ENCODE data around the gene MEGF10.
"Not testable (repeated sequence)": the region's sequence is repeated elsewhere in the genome, so short reads cannot be mapped to it uniquely, and the experiment has no call there.

Gene MEGF10

DNA sequence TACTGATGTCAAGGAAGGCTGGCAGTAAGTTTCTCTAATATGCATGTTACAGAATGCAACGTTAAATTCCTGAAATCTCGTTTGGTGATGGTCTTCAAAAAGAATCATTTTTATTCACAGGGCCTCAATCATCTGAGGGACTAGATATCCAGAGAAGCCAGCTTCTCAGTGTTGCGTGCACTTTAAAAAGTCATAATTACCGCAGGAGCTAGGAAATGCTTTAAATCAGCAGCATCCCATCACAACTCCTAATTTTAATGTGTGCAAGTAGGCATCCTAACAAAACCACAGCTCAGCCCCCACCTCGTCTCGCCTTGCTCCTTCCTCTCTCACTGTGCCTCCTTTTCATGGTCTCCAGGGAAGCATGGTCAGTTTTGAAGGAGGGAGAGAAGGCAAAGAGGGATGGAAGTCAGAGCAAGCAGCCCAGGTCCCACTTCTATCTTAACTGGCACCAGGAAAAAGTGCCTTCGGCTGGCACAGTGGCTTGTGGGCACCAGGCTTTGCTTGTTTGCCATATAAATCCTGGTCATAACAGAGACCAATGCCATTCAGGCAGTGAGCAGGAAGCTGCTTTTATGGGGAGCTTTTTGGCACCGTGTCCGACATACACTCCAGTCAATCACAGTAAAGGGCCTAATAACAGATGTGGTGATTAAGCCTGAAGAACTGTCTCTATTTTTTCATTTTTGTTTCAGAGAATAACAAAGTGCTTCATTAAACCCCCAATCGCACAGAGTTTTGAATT is 21.4 kb downstream of the MEGF10 start:
- H3K27ac ChIP-seq (ENCODE audit: low read depth, low read length), result no peak overlapping the region
- H3K27me3 ChIP-seq (ENCODE audit: control insufficient read depth, insufficient read depth, low read length), result no peaks in the 10 kb centered on the region
- no peak overlapping the region for H3K4me3 ChIP-seq (ENCODE audit: low read depth, low read length)
- H3K9ac ChIP-seq (ENCODE audit: low read length), result no peak overlapping the region
- H3K4me1 ChIP-seq (ENCODE audit: control insufficient read depth, insufficient read depth, low read length), result peaks cover 21% of the 10 kb centered on the region; the same call in 1 of the 2 replicates
- H3K9me3 ChIP-seq (ENCODE audit: control insufficient read depth, insufficient read depth, low read depth, low read length), result no peaks in the 10 kb centered on the region
- no peaks in the 10 kb centered on the region for H3K36me3 ChIP-seq (ENCODE audit: control insufficient read depth, insufficient read depth, low read length)

DNA sequence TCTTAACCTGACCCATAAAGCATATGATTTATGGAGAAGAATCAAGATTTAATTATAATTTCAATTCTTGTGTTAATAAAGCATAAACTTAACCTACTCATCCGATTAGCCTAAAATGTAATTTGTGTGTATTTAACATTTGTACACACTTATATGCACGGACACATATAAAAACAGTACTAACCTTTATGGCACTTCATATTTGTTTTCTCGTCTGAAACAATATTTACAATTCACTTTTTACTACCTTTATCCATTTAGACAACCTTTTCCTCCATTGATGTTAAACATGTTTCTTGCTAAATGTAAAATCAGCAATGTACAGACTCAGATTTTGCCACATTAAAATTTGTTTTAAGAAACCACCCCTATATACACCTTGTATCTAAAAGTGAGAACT is 22.8 kb downstream of the MEGF10 start:
- Histone ChIP-seq H3K27ac (ENCODE audit: low read depth, low read length) (no peak overlapping the region), H3K4me3 (ENCODE audit: low read depth, low read length) (no peak overlapping the region), H3K9ac (ENCODE audit: low read length) (no peak overlapping the region)

DNA sequence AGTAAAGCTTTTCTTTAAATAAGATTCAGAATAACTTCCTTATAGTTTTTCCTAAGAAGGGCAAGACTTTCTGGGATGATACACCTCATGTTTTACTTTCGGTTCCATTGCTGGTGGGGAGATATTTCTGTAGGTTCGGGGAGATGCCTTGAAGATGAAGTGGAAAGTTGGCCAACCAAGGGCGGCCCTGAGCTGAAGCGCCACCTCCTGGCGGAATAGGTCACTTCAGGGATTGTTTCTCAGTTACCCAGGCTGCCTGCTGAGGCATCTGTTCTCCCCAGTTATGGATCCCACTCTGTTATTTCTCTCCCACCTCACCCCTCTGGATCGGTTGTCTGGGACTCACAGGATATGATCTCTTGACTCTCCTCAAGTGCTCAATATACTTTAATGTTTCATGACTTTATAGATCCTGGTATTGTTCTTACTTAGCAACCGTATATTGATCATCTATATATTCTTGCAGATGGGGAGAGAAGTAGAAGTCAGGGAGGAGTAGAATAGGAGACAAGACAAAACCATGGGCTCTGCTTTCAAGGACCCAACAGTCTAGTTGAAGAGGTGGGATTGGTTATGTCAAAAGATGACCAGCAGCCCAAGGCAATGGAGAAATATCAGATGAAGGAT is 23.4 kb downstream of the MEGF10 start:
- H3K36me3 ChIP-seq (ENCODE audit: control insufficient read depth, insufficient read depth, low read length), result no peaks in the 10 kb centered on the region
- H3K4me1 ChIP-seq (ENCODE audit: control insufficient read depth, insufficient read depth, low read length), result peaks cover 13% of the 10 kb centered on the region; the same call in 1 of the 2 replicates
- H3K27ac ChIP-seq (ENCODE audit: low read depth, low read length), result no peak overlapping the region

More for the DNA sequence above, 22.8 kb downstream of the MEGF10 start:
- Histone ChIP-seq H3K9me3 (ENCODE audit: control insufficient read depth, insufficient read depth, low read depth, low read length) (no peaks in the 10 kb centered on the region), H3K36me3 (ENCODE audit: control insufficient read depth, insufficient read depth, low read length) (no peaks in the 10 kb centered on the region), H3K27me3 (ENCODE audit: control insufficient read depth, insufficient read depth, low read length) (no peaks in the 10 kb centered on the region), H3K4me1 (ENCODE audit: control insufficient read depth, insufficient read depth, low read length) (peaks cover 14% of the 10 kb centered on the region; the same call in 1 of the 2 replicates)

DNA sequence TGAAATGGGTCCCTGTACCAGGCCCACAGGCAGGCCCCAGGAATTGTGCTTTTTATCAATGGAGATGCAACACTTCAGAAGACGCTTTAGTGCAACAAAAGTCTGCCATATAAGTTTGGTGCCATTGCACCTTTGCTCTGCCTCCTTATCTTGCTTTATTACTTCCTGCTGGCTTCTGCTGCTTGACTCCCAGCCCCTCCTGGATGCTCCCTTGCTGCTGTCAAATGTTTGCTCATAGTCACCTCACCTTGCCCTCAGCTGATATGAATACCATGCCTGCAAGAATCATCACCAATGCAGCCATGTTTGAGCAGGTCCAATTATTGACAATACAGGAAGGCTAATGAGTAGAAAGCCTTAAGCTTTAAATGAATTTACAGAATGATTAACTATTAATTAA is 25.4 kb downstream of the MEGF10 start:
- H3K4me1 ChIP-seq (ENCODE audit: control insufficient read depth, insufficient read depth, low read length), result peaks cover 20% of the 10 kb centered on the region
- H3K36me3 ChIP-seq (ENCODE audit: control insufficient read depth, insufficient read depth, low read length), result no peaks in the 10 kb centered on the region
- no peak overlapping the region for H3K4me3 ChIP-seq (ENCODE audit: low read depth, low read length)
- no peak overlapping the region for H3K27ac ChIP-seq (ENCODE audit: low read depth, low read length)
- no peak overlapping the region for H3K9ac ChIP-seq (ENCODE audit: low read length)
- H3K9me3 ChIP-seq (ENCODE audit: control insufficient read depth, insufficient read depth, low read depth, low read length), result no peaks in the 10 kb centered on the region
- H3K27me3 ChIP-seq (ENCODE audit: control insufficient read depth, insufficient read depth, low read length), result no peaks in the 10 kb centered on the region

More for the DNA sequence above, 23.4 kb downstream of the MEGF10 start:
- H3K9ac ChIP-seq (ENCODE audit: low read length), result no peak overlapping the region
- no peak overlapping the region for H3K4me3 ChIP-seq (ENCODE audit: low read depth, low read length)
- no peaks in the 10 kb centered on the region for H3K9me3 ChIP-seq (ENCODE audit: control insufficient read depth, insufficient read depth, low read depth, low read length)
- no peaks in the 10 kb centered on the region for H3K27me3 ChIP-seq (ENCODE audit: control insufficient read depth, insufficient read depth, low read length)

DNA sequence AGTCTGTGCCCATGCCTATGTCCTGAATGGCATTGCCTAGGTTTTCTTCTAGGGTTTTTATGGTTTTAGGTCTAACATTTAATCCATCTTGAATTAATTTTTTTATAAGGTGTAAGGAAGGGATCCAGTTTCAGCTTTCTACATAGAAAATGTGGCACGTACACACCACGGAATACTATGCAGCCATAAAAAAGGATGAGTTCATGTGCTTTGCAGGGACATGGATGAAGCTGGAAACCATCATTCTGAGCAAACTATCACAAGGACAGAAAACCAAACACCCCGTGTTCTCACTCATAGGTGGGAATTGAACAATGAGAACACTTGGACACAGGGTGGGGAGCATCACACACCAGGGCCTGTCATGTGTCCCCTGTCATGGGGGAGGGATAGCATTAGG is 26.8 kb downstream of the MEGF10 start:
- H3K4me1 ChIP-seq (ENCODE audit: control insufficient read depth, insufficient read depth, low read length), result peaks cover 17% of the 10 kb centered on the region

DNA sequence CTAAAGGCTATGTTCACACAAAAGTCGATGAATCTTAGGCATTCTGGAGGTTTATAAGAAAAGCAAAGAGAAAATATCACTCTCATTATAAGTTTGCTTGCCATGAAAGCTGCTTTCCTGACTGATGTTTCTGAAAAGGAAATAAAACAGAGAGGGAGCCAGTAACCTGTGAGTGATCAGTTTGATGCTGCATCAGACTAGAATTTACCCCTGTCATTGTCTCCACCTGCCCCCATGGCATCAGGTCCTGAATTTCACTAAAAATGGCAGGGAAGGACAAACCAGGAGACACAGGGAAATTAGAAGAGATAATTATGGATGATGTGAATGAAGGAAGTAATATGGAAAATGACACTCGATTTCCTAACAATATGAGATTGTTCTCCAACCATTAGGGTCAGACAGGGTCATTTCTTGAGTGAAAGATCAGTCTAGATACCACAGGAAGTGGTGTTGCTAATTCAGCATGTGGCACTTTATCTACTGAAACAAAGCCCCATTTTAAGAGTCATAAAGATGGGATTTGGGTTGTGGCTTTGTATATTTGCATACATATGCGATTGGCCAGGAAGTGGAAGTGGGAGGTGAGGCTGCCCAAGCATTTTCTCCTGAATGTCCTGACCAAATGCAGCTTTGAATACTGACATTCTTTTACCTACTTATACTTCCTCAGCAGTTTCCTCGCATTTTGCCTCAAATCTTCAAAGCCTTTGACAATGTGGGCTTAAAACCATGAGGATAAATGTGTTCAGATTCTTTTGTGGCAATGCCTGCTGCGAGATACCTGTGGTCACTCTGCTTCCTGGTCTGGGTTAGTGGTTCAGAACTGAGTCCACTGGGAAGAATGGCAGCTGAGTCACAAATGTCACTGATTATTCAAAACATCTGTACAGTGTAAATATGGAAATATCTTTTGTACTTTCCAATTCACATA is 29.7 kb downstream of the MEGF10 start:
- H3K4me1 ChIP-seq (ENCODE audit: control insufficient read depth, insufficient read depth, low read length), result peaks cover 20% of the 10 kb centered on the region

More for the DNA sequence above, 26.8 kb downstream of the MEGF10 start:
- H3K9ac ChIP-seq (ENCODE audit: low read length); H3K4me3 ChIP-seq (ENCODE audit: low read depth, low read length); H3K27me3 ChIP-seq (ENCODE audit: control insufficient read depth, insufficient read depth, low read length); H3K9me3 ChIP-seq (ENCODE audit: control insufficient read depth, insufficient read depth, low read depth, low read length); H3K27ac ChIP-seq (ENCODE audit: low read depth, low read length); H3K36me3 ChIP-seq (ENCODE audit: control insufficient read depth, insufficient read depth, low read length): not testable (repeated sequence)

DNA sequence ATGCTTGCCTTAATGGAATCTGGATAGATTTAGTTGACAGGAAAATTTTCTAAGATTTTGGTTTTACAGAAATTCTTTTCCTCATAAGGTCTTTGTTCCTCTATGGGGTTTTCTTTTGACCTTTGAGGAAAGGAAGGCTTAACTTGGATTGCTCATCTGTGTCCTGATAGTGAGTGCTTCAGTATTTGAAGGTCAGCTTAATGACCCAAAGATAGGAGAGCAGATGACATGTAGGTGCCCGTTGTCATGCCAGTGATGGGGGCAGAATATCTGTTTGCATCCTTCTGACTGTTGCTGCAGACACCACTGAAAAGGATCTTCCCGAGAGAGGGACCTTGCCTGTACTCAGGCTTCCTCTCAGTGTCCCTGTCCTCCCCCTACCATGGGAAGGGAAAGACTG is 30.9 kb downstream of the MEGF10 start:
- H3K27ac ChIP-seq (ENCODE audit: low read depth, low read length), result no peak overlapping the region
- no peaks in the 10 kb centered on the region for H3K27me3 ChIP-seq (ENCODE audit: control insufficient read depth, insufficient read depth, low read length)

More for the DNA sequence above, 29.7 kb downstream of the MEGF10 start:
- no peak overlapping the region for H3K9ac ChIP-seq (ENCODE audit: low read length)
- no peak overlapping the region for H3K27ac ChIP-seq (ENCODE audit: low read depth, low read length)
- H3K27me3 ChIP-seq (ENCODE audit: control insufficient read depth, insufficient read depth, low read length), result no peaks in the 10 kb centered on the region
- H3K9me3 ChIP-seq (ENCODE audit: control insufficient read depth, insufficient read depth, low read depth, low read length), result no peaks in the 10 kb centered on the region
- no peak overlapping the region for H3K4me3 ChIP-seq (ENCODE audit: low read depth, low read length)
- no peaks in the 10 kb centered on the region for H3K36me3 ChIP-seq (ENCODE audit: control insufficient read depth, insufficient read depth, low read length)

DNA sequence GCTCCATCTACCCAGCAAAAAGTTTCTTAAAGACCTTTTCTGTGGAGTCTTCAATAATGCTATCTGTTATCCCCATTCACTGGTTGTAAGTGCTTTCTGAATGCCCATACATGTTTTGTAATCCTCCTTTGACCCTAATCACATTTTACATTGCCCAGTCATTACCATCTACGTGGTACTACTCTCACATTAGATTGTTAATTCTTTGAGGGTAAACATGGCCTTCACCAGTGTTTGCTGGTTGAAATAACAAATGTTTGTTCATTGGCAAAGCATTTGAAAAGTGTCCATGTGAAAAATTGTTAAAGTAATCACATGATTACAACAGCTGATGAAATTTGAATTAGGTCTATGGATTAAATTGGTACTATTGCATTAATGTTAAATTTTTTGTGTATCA is 31.8 kb downstream of the MEGF10 start:
- no peak overlapping the region for H3K27ac ChIP-seq (ENCODE audit: low read depth, low read length)
- no peaks in the 10 kb centered on the region for H3K27me3 ChIP-seq (ENCODE audit: control insufficient read depth, insufficient read depth, low read length)
- peaks cover 35% of the 10 kb centered on the region for H3K4me1 ChIP-seq (ENCODE audit: control insufficient read depth, insufficient read depth, low read length)
- H3K9me3 ChIP-seq (ENCODE audit: control insufficient read depth, insufficient read depth, low read depth, low read length), result no peaks in the 10 kb centered on the region
- H3K36me3 ChIP-seq (ENCODE audit: control insufficient read depth, insufficient read depth, low read length), result no peaks in the 10 kb centered on the region
- no peak overlapping the region for H3K4me3 ChIP-seq (ENCODE audit: low read depth, low read length)
- H3K9ac ChIP-seq (ENCODE audit: low read length), result no peak overlapping the region

More for the DNA sequence above, 30.9 kb downstream of the MEGF10 start:
- H3K9ac ChIP-seq (ENCODE audit: low read length), result no peak overlapping the region
- no peak overlapping the region for H3K4me3 ChIP-seq (ENCODE audit: low read depth, low read length)
- H3K36me3 ChIP-seq (ENCODE audit: control insufficient read depth, insufficient read depth, low read length), result no peaks in the 10 kb centered on the region
- no peaks in the 10 kb centered on the region for H3K9me3 ChIP-seq (ENCODE audit: control insufficient read depth, insufficient read depth, low read depth, low read length)
- peaks cover 26% of the 10 kb centered on the region for H3K4me1 ChIP-seq (ENCODE audit: control insufficient read depth, insufficient read depth, low read length)

DNA sequence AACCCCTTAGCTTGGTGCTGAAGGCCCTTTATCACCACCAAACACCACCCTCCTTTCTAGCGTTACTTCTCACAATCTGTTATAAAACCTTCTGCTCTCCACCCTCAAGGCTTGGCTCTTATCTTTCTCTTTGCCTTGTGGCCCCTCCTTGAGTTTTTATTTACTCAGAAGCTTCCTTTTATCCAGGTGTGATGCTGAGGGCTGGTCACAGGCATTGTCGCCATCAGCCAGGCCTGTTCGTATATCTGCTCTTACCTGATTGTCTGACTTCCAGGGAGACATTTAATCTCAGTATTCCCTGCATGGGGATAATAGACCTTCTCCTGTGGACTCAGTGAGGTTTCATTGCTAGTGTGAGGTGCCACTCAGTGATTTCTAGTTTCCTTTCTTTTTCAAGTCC is 34.2 kb downstream of the MEGF10 start:
- Histone ChIP-seq H3K27ac (ENCODE audit: low read depth, low read length) (no peak overlapping the region), H3K9me3 (ENCODE audit: control insufficient read depth, insufficient read depth, low read depth, low read length) (no peaks in the 10 kb centered on the region), H3K36me3 (ENCODE audit: control insufficient read depth, insufficient read depth, low read length) (no peaks in the 10 kb centered on the region), H3K4me1 (ENCODE audit: control insufficient read depth, insufficient read depth, low read length) (peaks cover 35% of the 10 kb centered on the region), H3K9ac (ENCODE audit: low read length) (no peak overlapping the region), H3K4me3 (ENCODE audit: low read depth, low read length) (no peak overlapping the region), H3K27me3 (ENCODE audit: control insufficient read depth, insufficient read depth, low read length) (no peaks in the 10 kb centered on the region)

DNA sequence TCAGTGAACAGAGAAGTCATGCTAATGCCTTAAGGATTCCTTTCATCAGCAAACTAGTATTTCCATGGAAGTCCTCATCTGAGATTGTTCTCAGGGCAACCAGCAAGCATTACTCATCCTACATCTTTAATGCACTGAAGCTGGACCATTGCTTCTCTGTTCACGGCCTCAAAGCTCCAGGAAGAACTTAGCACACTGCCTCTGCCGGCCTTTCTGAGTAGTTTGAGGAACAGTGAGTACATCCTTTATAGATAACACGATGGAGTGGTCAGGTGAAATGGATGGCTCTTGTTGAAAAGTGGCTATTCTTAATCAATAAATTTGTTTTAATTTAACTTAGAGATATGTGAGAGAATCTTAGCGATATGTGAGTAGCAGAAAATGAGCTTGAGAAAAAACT is 35.8 kb downstream of the MEGF10 start:
- H3K36me3 ChIP-seq (ENCODE audit: control insufficient read depth, insufficient read depth, low read length), result no peaks in the 10 kb centered on the region
- H3K27me3 ChIP-seq (ENCODE audit: control insufficient read depth, insufficient read depth, low read length), result no peaks in the 10 kb centered on the region
- no peak overlapping the region for H3K9ac ChIP-seq (ENCODE audit: low read length)
- no peaks in the 10 kb centered on the region for H3K9me3 ChIP-seq (ENCODE audit: control insufficient read depth, insufficient read depth, low read depth, low read length)
- no peak overlapping the region for H3K27ac ChIP-seq (ENCODE audit: low read depth, low read length)
- no peak overlapping the region for H3K4me3 ChIP-seq (ENCODE audit: low read depth, low read length)
- peaks cover 30% of the 10 kb centered on the region for H3K4me1 ChIP-seq (ENCODE audit: control insufficient read depth, insufficient read depth, low read length)

Measured in HUES6 (cell line).